HUES6 (cell line): ENCODE data around the gene SNRPA.
"Not testable (repeated sequence)": the region's sequence is repeated elsewhere in the genome, so short reads cannot be mapped to it uniquely, and the experiment has no call there.

ENCODE experiments used
- H3K27ac ChIP-seq: 2 replicates; pipeline ENCODE4 v1.7.0; 2013; ENCODE audit warnings: low read depth, mild to moderate bottlenecking, low read length, inconsistent platforms
- H3K27me3 ChIP-seq: 2 replicates; pipeline ENCODE4 v1.6.1; 2013; ENCODE audit warnings: low read length; ENCODE audit not compliant: control insufficient read depth, insufficient read depth
- H3K36me3 ChIP-seq: 2 replicates; pipeline ENCODE4 v1.6.1; 2013; ENCODE audit warnings: low read length; ENCODE audit not compliant: control insufficient read depth, insufficient read depth
- H3K4me1 ChIP-seq: 2 replicates; pipeline ENCODE4 v1.6.1; 2013; ENCODE audit warnings: low read length; ENCODE audit not compliant: control insufficient read depth, insufficient read depth
- H3K4me3 ChIP-seq: 2 replicates; pipeline ENCODE4 v1.5.1; 2013; ENCODE audit warnings: low read depth, low read length
- H3K9ac ChIP-seq: one replicate; pipeline ENCODE4 v1.6.1; 2013; ENCODE audit warnings: mild to moderate bottlenecking, low read length
- H3K9me3 ChIP-seq: 2 replicates; pipeline ENCODE4 v1.6.1; 2013; ENCODE audit warnings: low read depth, low read length; ENCODE audit not compliant: control insufficient read depth, insufficient read depth

Gene SNRPA

GRCh38 chr19:40723661-40724254 lies 27.2 kb upstream of the SNRPA start:
- H3K27me3 ChIP-seq = no peaks in the 10 kb centered on the region
- H3K9ac ChIP-seq = no peak overlapping the region

DNA sequence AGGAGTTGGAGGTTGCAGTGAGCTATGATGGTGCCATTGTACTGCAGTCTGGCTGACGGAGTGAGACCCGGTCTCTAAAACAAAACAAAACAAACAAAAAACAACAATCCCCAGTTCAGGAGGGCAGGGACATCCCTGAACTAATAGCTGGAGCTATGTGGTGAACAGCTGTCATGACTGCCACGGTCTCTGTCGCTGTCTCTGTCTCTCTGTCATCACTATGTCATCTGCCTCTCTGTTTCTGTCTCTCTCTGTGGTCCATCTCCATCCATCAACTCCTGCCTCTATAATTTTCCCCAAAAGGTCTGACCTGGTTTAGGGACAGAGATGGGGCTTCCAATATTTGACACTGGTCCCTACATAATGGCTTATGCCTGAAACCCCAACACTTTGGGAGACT lies 26.7 kb upstream of the SNRPA start:
- Histone ChIP-seq H3K36me3 (peaks cover 48% of the 10 kb centered on the region), H3K4me1 (peaks cover 4% of the 10 kb centered on the region), H3K9ac (no peak overlapping the region), H3K9me3 (no peaks in the 10 kb centered on the region), H3K27me3 (no peaks in the 10 kb centered on the region), H3K27ac (no peak overlapping the region), H3K4me3 (no peak overlapping the region)

More at GRCh38 chr19:40723661-40724254, 27.2 kb upstream of the SNRPA start:
- Histone ChIP-seq H3K4me3 (no peak overlapping the region), H3K4me1 (peaks cover 9% of the 10 kb centered on the region), H3K27ac (no peak overlapping the region), H3K36me3 (peaks cover 45% of the 10 kb centered on the region), H3K9me3 (no peaks in the 10 kb centered on the region)

DNA sequence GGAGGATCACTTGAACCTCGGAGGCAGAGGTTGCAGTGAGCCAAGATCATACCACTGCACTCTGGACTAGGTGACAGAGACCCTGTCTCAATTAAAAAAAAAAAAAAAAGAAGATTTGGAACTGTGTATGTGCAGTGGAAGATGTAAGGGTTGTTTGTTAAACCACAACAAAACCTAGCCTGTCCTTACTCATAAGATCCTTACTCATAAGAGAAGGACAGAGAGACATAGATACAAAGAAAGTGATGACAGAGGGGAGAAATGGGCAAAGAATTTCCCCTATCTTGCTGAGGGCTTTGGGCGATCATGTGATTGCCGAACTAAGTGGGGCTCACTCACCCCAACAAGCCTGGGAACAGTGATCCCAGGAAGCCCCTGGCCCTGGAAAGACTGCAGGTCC lies 26.1 kb upstream of the SNRPA start:
- Histone ChIP-seq H3K4me1 (no peaks in the 10 kb centered on the region), H3K9ac (no peak overlapping the region), H3K27me3 (no peaks in the 10 kb centered on the region), H3K9me3 (no peaks in the 10 kb centered on the region), H3K27ac (no peak overlapping the region), H3K4me3 (no peak overlapping the region), H3K36me3 (peaks cover 52% of the 10 kb centered on the region)

- Histone ChIP-seq H3K4me3 (no peak overlapping the region), H3K4me1 (no peaks in the 10 kb centered on the region), H3K27me3 (no peaks in the 10 kb centered on the region), H3K9me3 (no peaks in the 10 kb centered on the region), H3K36me3 (peaks cover 60% of the 10 kb centered on the region), H3K9ac (no peak overlapping the region), H3K27ac (no peak overlapping the region)
Observed at GRCh38 chr19:40726279-40726678, 24.7 kb upstream of the SNRPA start.

- peaks cover 78% of the 10 kb centered on the region for H3K36me3 ChIP-seq
- not testable (repeated sequence) for H3K4me3 ChIP-seq, H3K27me3 ChIP-seq, H3K9ac ChIP-seq, H3K9me3 ChIP-seq, H3K27ac ChIP-seq, H3K4me1 ChIP-seq
Observed at GRCh38 chr19:40730065-40730464, 20.9 kb upstream of the SNRPA start.

GRCh38 chr19:40732304-40732703 lies 18.7 kb upstream of the SNRPA start:
- H3K27me3 ChIP-seq, H3K4me1 ChIP-seq, H3K4me3 ChIP-seq, H3K9me3 ChIP-seq, H3K27ac ChIP-seq, H3K9ac ChIP-seq: not testable (repeated sequence)
- H3K36me3 ChIP-seq = peaks cover 82% of the 10 kb centered on the region

DNA sequence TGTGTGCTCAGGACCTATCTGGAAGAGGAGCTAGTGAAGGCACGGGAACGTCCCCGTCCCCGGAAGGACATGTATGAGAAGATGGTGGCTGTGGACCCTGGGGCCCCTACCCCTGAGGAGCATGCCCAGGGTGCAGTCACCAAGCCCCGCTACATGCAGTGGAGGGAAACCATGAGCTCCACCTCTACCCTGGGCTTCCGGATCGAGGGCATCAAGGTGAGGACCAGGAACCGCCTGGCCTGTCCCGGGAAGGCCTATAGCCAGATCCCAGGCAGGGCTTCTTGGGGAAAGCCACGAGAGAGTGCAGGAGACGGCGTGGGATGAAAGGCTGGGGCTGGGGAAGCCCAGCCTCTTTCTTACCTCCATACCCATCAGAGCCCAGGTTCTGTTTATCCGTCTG lies 17.9 kb upstream of the SNRPA start:
- no peaks in the 10 kb centered on the region for H3K9me3 ChIP-seq

GRCh38 chr19:40735013-40735771 lies 15.8 kb upstream of the SNRPA start:
- H3K9ac ChIP-seq = no peak overlapping the region
- H3K36me3 ChIP-seq = peaks cover 82% of the 10 kb centered on the region

More for the DNA sequence above, 17.9 kb upstream of the SNRPA start:
- Histone ChIP-seq H3K36me3 (peaks cover 77% of the 10 kb centered on the region), H3K9ac (no peak overlapping the region), H3K4me1 (no peaks in the 10 kb centered on the region), H3K27ac (no peak overlapping the region), H3K4me3 (no peak overlapping the region), H3K27me3 (no peaks in the 10 kb centered on the region)

DNA sequence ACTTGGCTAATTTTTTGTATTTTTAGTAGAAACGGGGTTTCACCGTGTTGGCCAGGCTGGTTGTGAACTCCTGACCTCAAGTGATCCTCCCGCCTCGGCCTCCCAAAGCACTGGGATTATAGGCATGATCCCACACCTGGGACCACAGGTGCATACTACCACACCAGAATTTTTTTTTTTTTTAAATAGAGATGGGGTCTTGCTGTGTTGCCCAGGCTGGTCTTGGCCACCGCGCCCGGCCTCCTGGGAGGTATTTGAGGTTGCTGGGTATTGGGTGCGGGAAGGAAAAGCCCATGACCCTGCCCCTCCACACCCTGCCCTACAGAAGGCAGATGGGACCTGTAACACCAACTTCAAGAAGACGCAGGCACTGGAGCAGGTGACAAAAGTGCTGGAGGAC lies 14.3 kb upstream of the SNRPA start:
- Histone ChIP-seq H3K27ac (no peak overlapping the region), H3K36me3 (peaks cover 76% of the 10 kb centered on the region), H3K9ac (no peak overlapping the region), H3K27me3 (no peaks in the 10 kb centered on the region), H3K9me3 (no peaks in the 10 kb centered on the region), H3K4me3 (no peak overlapping the region), H3K4me1 (no peaks in the 10 kb centered on the region)

More at GRCh38 chr19:40735013-40735771, 15.8 kb upstream of the SNRPA start:
- no peaks in the 10 kb centered on the region for H3K4me1 ChIP-seq
- no peak overlapping the region for H3K4me3 ChIP-seq
- no peaks in the 10 kb centered on the region for H3K9me3 ChIP-seq
- no peak overlapping the region for H3K27ac ChIP-seq
- H3K27me3 ChIP-seq = no peaks in the 10 kb centered on the region

DNA sequence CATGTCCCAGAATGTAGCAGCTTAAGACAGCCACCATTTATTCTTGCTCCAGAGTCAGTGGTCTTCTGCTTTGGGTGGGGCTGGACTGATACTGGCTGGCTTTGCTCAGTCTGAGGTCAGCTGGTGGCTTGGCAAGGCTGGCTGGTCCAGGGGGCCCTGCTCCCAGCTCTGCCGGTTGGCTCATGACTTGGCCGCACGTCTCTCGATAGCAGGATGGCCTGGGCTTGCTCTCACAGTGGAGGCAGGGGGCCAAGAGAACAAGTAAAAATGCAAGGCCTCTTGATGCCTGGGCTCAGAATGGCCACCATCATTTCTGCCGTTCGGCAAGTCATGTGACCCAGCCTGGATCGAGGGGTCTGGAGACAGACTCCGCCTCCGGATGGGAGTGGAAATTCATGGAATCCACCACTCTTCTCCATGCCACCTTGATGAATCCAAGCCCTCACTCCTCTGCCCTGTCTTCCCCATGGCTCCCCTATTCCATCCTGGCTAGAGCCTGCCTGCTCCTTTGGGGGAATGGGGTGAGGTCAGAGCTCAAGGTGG lies 13.8 kb upstream of the SNRPA start:
- H3K4me1 ChIP-seq = no peaks in the 10 kb centered on the region
- H3K4me3 ChIP-seq = no peak overlapping the region
- no peak overlapping the region for H3K27ac ChIP-seq
- H3K9me3 ChIP-seq = no peaks in the 10 kb centered on the region
- no peaks in the 10 kb centered on the region for H3K27me3 ChIP-seq
- no peak overlapping the region for H3K9ac ChIP-seq
- peaks cover 77% of the 10 kb centered on the region for H3K36me3 ChIP-seq

GRCh38 chr19:40739030-40739839 lies 11.8 kb upstream of the SNRPA start:
- Histone ChIP-seq H3K27ac (no peak overlapping the region), H3K9ac (no peak overlapping the region), H3K4me1 (peaks cover under 1% of the 10 kb centered on the region; the same call in 1 of the 2 replicates), H3K9me3 (no peaks in the 10 kb centered on the region), H3K27me3 (no peaks in the 10 kb centered on the region), H3K36me3 (peaks cover 74% of the 10 kb centered on the region), H3K4me3 (no peak overlapping the region)
